Neural cell (in vitro differentiated cells): Measurements from ENCODE around the gene ANKRD33.

ENCODE experiments used
- CTCF ChIP-seq: fragments of 450-650 bp; IDR thresholded peaks from 2 replicates; pipeline ENCODE4 v1.5.1; 2014; ENCODE audit warnings: antibody characterized with exemption, mild to moderate bottlenecking, moderate library complexity; ENCODE audit not compliant: poor library complexity, severe bottlenecking
- EP300 ChIP-seq: fragments of 450-650 bp; conservative IDR thresholded peaks from 2 replicates; pipeline ENCODE4 v1.6.1; 2014; ENCODE audit warnings: antibody characterized with exemption, mild to moderate bottlenecking, moderate library complexity; ENCODE audit not compliant: poor library complexity, severe bottlenecking
- EZH2 ChIP-seq: fragments of 200-600, 300-800 bp; shearing (Covaris generic), sonication (generic); IDR thresholded peaks from 2 replicates; pipeline ENCODE4 v1.6.1; 2014; ENCODE audit warnings: antibody characterized with exemption, low read length, borderline replicate concordance, mild to moderate bottlenecking; ENCODE audit not compliant: insufficient read depth, poor library complexity, severe bottlenecking
- POLR2AphosphoS5 ChIP-seq: IDR thresholded peaks from 2 replicates; pipeline ENCODE4 v1.6.1; 2012
- RAD21 ChIP-seq: fragments of 450-650 bp; conservative IDR thresholded peaks from 2 replicates; pipeline ENCODE4 v1.6.1; 2014; ENCODE audit warnings: antibody characterized with exemption, mild to moderate bottlenecking, moderate library complexity
- SMC3 ChIP-seq: fragments of 450-650 bp; conservative IDR thresholded peaks from 2 replicates; pipeline ENCODE4 v1.6.1; 2014; ENCODE audit warnings: antibody characterized with exemption, mild to moderate bottlenecking, moderate library complexity; ENCODE audit not compliant: poor library complexity
- TAF1 ChIP-seq: IDR thresholded peaks from 2 replicates; pipeline ENCODE4 v1.6.1; 2012; ENCODE audit warnings: low read depth

GRCh38 chr12:51869496-51869865 lies 18.4 kb upstream of the ANKRD33 start:
- no peak for TF ChIP-seq CTCF
- no peak for TF ChIP-seq EZH2
- no peak for TF ChIP-seq RAD21
- no peak for TF ChIP-seq POLR2AphosphoS5
- TF ChIP-seq EP300 = no peak
- no peak for TF ChIP-seq SMC3
- no peak for TF ChIP-seq TAF1
